B cell (primary cell): Measurements from ENCODE around the gene PSMD3. TPM values are rescaled to one million over a fixed set of nuclear protein-coding genes. Genes with fewer than 3 reads are reported as not detected.

Source experiments
- ATAC-seq: fragments of 200-7000 bp; cut with Tn5 transposase; one replicate; pipeline ENCODE4 v1.10.0; 2021; ENCODE audit warnings: low read depth, mild to moderate bottlenecking, moderate number of reproducible peaks, moderate library complexity
- CTCF ChIA-PET: fragments of 350-600 bp; sonication (Branson Sonifier 250); formaldehyde crosslinking; loops from one replicate; lab custom pipeline; 2021; ENCODE audit warnings: antibody characterized with exemption, inconsistent platforms; lab: Charles Lee
- POLR2A ChIA-PET: fragments of 350-600 bp; sonication (Branson Sonifier 250); formaldehyde crosslinking; loops from one replicate; lab custom pipeline; 2021; ENCODE audit warnings: antibody characterized with exemption; lab: Charles Lee
- DNase-seq: peaks from one replicate; pipeline ENCODE4 v3.0.0; 2013
- H2AFZ ChIP-seq: 2 replicates; pipeline ENCODE4 v1.6.1; 2012; ENCODE audit warnings: mild to moderate bottlenecking, low read depth, low read length; ENCODE audit not compliant: insufficient read depth, poor library complexity, severe bottlenecking
- H3K27ac ChIP-seq, 2 donors: 1 replicate in 1 of 2; 2 replicates in 1 of 2; pipeline ENCODE4 v1.5.1; 2012 to 2013; ENCODE audit warnings: low read length in 2 of 2, mild to moderate bottlenecking in 2 of 2, moderate library complexity in 1 of 2
- H3K27me3 ChIP-seq, 4 experiments: fragments of 200-600 bp in 1 of 4; sonication (generic) in 1 of 4; replicated peaks in 1 of 4; 1 replicate in 2 of 4; 2 replicates in 2 of 4; pipeline versions ENCODE4 v1.6.1 to v1.7.0; 2013 to 2016; ENCODE audit warnings: low read length in 3 of 4, mild to moderate bottlenecking in 2 of 4, mixed read lengths in 1 of 4, moderate library complexity in 1 of 4; ENCODE audit not compliant: insufficient read depth in 4 of 4, control insufficient read depth in 3 of 4; ENCODE audit errors: control extremely low read depth in 1 of 4
- H3K36me3 ChIP-seq, 2 experiments: replicated peaks in 1 of 2; 1 replicate in 1 of 2; 2 replicates in 1 of 2; pipeline versions ENCODE4 v1.6.1 to v1.7.1; 2013; ENCODE audit warnings: low read length in 1 of 2; ENCODE audit not compliant: insufficient read depth in 2 of 2, control insufficient read depth in 1 of 2; ENCODE audit errors: control extremely low read depth in 1 of 2, extremely low read depth in 1 of 2
- H3K4me1 ChIP-seq, 2 donors: fragments of 200-600 bp in 1 of 2; sonication (generic) in 1 of 2; 1 replicate in 1 of 2; 2 replicates in 1 of 2; pipeline versions ENCODE4 v1.5.1 to v1.6.1; 2013 to 2017; ENCODE audit warnings: low read length in 2 of 2; ENCODE audit not compliant: control insufficient read depth in 2 of 2, insufficient read depth in 2 of 2
- H3K4me2 ChIP-seq: replicated peaks from 2 replicates; pipeline ENCODE3; 2012; ENCODE audit warnings: mild to moderate bottlenecking, low read depth, low read length; ENCODE audit not compliant: poor library complexity, severe bottlenecking
- H3K4me3 ChIP-seq, 5 experiments: fragments of 200-600 bp in 1 of 5; sonication (generic) in 1 of 5; 1 replicate in 3 of 5; 2 replicates in 2 of 5; pipeline versions ENCODE4 v1.5.1 to v1.7.0; 2011 to 2016; ENCODE audit warnings: low read length in 4 of 5, mild to moderate bottlenecking in 4 of 5, low read depth in 2 of 5, control low read depth in 1 of 5, moderate library complexity in 1 of 5; ENCODE audit not compliant: insufficient read depth in 1 of 5; ENCODE audit errors: control extremely low read depth in 1 of 5, extremely low read depth in 1 of 5
- H3K79me2 ChIP-seq: fragments of 200-600 bp; sonication (generic); one replicate; pipeline ENCODE4 v1.6.0; 2016; ENCODE audit warnings: low read length; ENCODE audit not compliant: control insufficient read depth, insufficient read depth
- H3K9ac ChIP-seq: fragments of 200-600 bp; sonication (generic); 2 replicates; pipeline ENCODE4 v1.6.1; 2017; ENCODE audit warnings: mild to moderate bottlenecking, low read length, moderate library complexity
- H3K9me3 ChIP-seq, 3 donors: one replicate each; pipeline versions ENCODE4 v1.6.1 to v1.7.1; 2013; ENCODE audit warnings: low read length in 2 of 3; ENCODE audit not compliant: control insufficient read depth in 2 of 3, insufficient read depth in 1 of 3; ENCODE audit errors: control extremely low read depth in 1 of 3
- H4K20me1 ChIP-seq: 2 replicates; pipeline ENCODE4 v1.6.0; 2012; ENCODE audit warnings: mild to moderate bottlenecking, low read length; ENCODE audit not compliant: insufficient read depth, control insufficient read depth, poor library complexity, severe bottlenecking
- H3K27ac Mint-ChIP-seq: one replicate; pipeline ENCODE4 v1.8.0; 2021; ENCODE audit warnings: mixed read lengths
- H3K27me3 Mint-ChIP-seq: one replicate; pipeline ENCODE4 v1.8.0; 2021; ENCODE audit warnings: mixed read lengths
- H3K4me1 Mint-ChIP-seq: one replicate; pipeline ENCODE4 v1.8.0; 2021; ENCODE audit warnings: mixed read lengths
- H3K4me3 Mint-ChIP-seq: one replicate; pipeline ENCODE4 v1.8.0; 2021; ENCODE audit warnings: mixed read lengths
- H3K9me3 Mint-ChIP-seq: one replicate; pipeline ENCODE4 v1.8.0; 2022; ENCODE audit warnings: mixed read lengths; ENCODE audit not compliant: insufficient read depth
- EZH2 ChIP-seq: IDR thresholded peaks from 2 replicates; pipeline ENCODE4 v1.6.1; 2012; ENCODE audit warnings: borderline replicate concordance, low read depth, mild to moderate bottlenecking, moderate library complexity, low read length; ENCODE audit not compliant: insufficient read depth, poor library complexity, severe bottlenecking
- WGBS: methylation state at CpG from one replicate; pipeline ENCODE4 v1.1.5; 2013; ENCODE audit warnings: missing lambda C conversion rate; ENCODE audit not compliant: insufficient coverage; 5-methylcytosine and 5-hydroxymethylcytosine counted together
- intact Hi-C: fragments of 100-400 bp; cut with micrococcal nuclease; formaldehyde crosslinking; loops from one replicate; pipeline ENCODE4 v1.10.0; 2022
- polyA plus RNA-seq: library from polyadenylated mRNA; depleted of rRNA; stranded (reverse); fragments of >200 nt; gene quantifications from 2 replicates; pipeline ENCODE4 v1.2.3, GENCODE V29; 2012
- total RNA-seq, 2 donors: library from RNA; stranded (reverse); fragments of 120-200 nt in 1 of 2; gene quantifications; 1 replicate in 1 of 2; 2 replicates in 1 of 2; pipeline versions ENCODE4 v1.2.3 to v1.2.4, GENCODE V29; 2013 to 2022
- TF ChIP-seq, protein P1 (sequence below): fragments of 200-600 bp; IDR thresholded peaks from one replicate; pipeline ENCODE4 v1.8.0; 2022; ENCODE audit warnings: antibody characterized with exemption, mild to moderate bottlenecking

Gene PSMD3
- total and polyA plus RNA-seq, 2 donors (not counting 1 experiment from before 2014, with no cell fraction given) = 72.6 to 76.6 TPM

- DNase-seq = no peak
- no peak overlapping the region for H3K4me2 ChIP-seq
- H3K4me1 Mint-ChIP-seq = no peaks in the 10 kb centered on the region
- H3K9ac ChIP-seq = no peak overlapping the region
- peaks cover 3% of the 10 kb centered on the region for H3K27me3 Mint-ChIP-seq
- H4K20me1 ChIP-seq = no peaks in the 10 kb centered on the region
- H3K4me1 ChIP-seq = peaks cover 0 to 3% of the 10 kb centered on the region in 2 donors
- no peak overlapping the region for H3K4me3 Mint-ChIP-seq
- intact Hi-C loops = no loop called here
- no peak overlapping the region for H2AFZ ChIP-seq
- H3K36me3 ChIP-seq = peaks cover 0 to 11% of the 10 kb centered on the region in 2 experiments
- ATAC-seq = no peak
- H3K79me2 ChIP-seq = no peaks in the 10 kb centered on the region
- no peak overlapping the region for H3K4me3 ChIP-seq
- no peaks in the 10 kb centered on the region for H3K9me3 Mint-ChIP-seq
- CTCF ChIA-PET = interaction anchor here (0.6 to 5.8 kb wide), 16 partner anchors 11 to 277 kb away, joined by 3 to 56 read pairs (median 6); no protein-coding TSS in a partner anchor
- TF ChIP-seq, protein P1, sequence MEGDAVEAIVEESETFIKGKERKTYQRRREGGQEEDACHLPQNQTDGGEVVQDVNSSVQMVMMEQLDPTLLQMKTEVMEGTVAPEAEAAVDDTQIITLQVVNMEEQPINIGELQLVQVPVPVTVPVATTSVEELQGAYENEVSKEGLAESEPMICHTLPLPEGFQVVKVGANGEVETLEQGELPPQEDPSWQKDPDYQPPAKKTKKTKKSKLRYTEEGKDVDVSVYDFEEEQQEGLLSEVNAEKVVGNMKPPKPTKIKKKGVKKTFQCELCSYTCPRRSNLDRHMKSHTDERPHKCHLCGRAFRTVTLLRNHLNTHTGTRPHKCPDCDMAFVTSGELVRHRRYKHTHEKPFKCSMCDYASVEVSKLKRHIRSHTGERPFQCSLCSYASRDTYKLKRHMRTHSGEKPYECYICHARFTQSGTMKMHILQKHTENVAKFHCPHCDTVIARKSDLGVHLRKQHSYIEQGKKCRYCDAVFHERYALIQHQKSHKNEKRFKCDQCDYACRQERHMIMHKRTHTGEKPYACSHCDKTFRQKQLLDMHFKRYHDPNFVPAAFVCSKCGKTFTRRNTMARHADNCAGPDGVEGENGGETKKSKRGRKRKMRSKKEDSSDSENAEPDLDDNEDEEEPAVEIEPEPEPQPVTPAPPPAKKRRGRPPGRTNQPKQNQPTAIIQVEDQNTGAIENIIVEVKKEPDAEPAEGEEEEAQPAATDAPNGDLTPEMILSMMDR = no peak
- TF ChIP-seq EZH2 = no peak
- H3K27me3 ChIP-seq = peaks cover 0 to 3% (median 0%) of the 10 kb centered on the region in 4 experiments
- H3K27ac Mint-ChIP-seq = no peak overlapping the region
- 76% methylated on average over 13 of the region's 18 CpGs for WGBS
- no peaks in the 10 kb centered on the region for H3K9me3 ChIP-seq
- POLR2A ChIA-PET = no interaction called here
- H3K27ac ChIP-seq = no peak overlapping the region
Observed at GRCh38 chr17:40014375-40014980, 33.9 kb downstream of the PSMD3 start.
